ENCODE measurements around the gene ANAPC7.

DNA sequence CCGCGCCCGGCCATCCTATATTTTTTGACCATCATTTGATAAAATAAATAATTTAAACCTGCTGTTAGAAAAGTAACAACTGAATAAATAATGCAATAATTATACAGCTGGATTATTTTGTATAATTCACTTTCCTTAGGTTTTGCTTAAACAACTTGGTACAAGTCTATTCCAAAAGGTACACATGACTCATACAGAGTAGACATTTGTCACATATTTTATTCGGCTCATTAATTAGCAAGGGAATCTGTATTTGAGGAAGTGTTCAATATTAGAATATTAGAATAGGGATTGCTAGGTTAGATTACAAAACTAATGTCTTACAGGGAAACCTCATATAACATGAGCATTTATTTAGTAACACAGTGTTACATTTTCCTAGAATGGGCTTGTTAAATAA, 73.8 kb downstream of the ANAPC7 start:
- TF ChIP-seq ZNF24 (tag by site-specific recombination; IDR thresholded peaks at IDR 0.05): no peak
- TF ChIP-seq ZNF133 (tag by site-specific recombination; IDR thresholded peaks at IDR 0.05): no peak
- no peak for TF ChIP-seq ZNF473 (tag by site-specific recombination; IDR thresholded peaks at IDR 0.05)
- TF ChIP-seq TRIM28 (IDR thresholded peaks at IDR 0.05; ENCODE audit: borderline replicate concordance, low read length): no peak
- TF ChIP-seq ZNF701 (tag by site-specific recombination; IDR thresholded peaks at IDR 0.05): no peak
- TF ChIP-seq, protein P1, sequence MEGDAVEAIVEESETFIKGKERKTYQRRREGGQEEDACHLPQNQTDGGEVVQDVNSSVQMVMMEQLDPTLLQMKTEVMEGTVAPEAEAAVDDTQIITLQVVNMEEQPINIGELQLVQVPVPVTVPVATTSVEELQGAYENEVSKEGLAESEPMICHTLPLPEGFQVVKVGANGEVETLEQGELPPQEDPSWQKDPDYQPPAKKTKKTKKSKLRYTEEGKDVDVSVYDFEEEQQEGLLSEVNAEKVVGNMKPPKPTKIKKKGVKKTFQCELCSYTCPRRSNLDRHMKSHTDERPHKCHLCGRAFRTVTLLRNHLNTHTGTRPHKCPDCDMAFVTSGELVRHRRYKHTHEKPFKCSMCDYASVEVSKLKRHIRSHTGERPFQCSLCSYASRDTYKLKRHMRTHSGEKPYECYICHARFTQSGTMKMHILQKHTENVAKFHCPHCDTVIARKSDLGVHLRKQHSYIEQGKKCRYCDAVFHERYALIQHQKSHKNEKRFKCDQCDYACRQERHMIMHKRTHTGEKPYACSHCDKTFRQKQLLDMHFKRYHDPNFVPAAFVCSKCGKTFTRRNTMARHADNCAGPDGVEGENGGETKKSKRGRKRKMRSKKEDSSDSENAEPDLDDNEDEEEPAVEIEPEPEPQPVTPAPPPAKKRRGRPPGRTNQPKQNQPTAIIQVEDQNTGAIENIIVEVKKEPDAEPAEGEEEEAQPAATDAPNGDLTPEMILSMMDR (tag by site-specific recombination; IDR thresholded peaks at IDR 0.05): no peak
- TF ChIP-seq, protein P2, sequence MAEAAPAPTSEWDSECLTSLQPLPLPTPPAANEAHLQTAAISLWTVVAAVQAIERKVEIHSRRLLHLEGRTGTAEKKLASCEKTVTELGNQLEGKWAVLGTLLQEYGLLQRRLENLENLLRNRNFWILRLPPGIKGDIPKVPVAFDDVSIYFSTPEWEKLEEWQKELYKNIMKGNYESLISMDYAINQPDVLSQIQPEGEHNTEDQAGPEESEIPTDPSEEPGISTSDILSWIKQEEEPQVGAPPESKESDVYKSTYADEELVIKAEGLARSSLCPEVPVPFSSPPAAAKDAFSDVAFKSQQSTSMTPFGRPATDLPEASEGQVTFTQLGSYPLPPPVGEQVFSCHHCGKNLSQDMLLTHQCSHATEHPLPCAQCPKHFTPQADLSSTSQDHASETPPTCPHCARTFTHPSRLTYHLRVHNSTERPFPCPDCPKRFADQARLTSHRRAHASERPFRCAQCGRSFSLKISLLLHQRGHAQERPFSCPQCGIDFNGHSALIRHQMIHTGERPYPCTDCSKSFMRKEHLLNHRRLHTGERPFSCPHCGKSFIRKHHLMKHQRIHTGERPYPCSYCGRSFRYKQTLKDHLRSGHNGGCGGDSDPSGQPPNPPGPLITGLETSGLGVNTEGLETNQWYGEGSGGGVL (tag by site-specific recombination; IDR thresholded peaks at IDR 0.05): no peak
- TF ChIP-seq, protein P3, sequence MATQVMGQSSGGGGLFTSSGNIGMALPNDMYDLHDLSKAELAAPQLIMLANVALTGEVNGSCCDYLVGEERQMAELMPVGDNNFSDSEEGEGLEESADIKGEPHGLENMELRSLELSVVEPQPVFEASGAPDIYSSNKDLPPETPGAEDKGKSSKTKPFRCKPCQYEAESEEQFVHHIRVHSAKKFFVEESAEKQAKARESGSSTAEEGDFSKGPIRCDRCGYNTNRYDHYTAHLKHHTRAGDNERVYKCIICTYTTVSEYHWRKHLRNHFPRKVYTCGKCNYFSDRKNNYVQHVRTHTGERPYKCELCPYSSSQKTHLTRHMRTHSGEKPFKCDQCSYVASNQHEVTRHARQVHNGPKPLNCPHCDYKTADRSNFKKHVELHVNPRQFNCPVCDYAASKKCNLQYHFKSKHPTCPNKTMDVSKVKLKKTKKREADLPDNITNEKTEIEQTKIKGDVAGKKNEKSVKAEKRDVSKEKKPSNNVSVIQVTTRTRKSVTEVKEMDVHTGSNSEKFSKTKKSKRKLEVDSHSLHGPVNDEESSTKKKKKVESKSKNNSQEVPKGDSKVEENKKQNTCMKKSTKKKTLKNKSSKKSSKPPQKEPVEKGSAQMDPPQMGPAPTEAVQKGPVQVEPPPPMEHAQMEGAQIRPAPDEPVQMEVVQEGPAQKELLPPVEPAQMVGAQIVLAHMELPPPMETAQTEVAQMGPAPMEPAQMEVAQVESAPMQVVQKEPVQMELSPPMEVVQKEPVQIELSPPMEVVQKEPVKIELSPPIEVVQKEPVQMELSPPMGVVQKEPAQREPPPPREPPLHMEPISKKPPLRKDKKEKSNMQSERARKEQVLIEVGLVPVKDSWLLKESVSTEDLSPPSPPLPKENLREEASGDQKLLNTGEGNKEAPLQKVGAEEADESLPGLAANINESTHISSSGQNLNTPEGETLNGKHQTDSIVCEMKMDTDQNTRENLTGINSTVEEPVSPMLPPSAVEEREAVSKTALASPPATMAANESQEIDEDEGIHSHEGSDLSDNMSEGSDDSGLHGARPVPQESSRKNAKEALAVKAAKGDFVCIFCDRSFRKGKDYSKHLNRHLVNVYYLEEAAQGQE (tag by site-specific recombination; IDR thresholded peaks at IDR 0.05): no peak
- TF ChIP-seq ZNF558 (tag by site-specific recombination; IDR thresholded peaks at IDR 0.05): no peak

All from HEK293 (cell line).